OCI-LY1 (cell line): Measurements from ENCODE around the gene CHN1.

Experiments used
- H2AFZ ChIP-seq: fragments of 200-600 bp; sonication (generic), shearing (Covaris generic); 2 replicates; pipeline ENCODE4 v1.6.0; 2014; ENCODE audit warnings: antibody characterized with exemption, mild to moderate bottlenecking, low read length
- H3F3A ChIP-seq: fragments of 200-600 bp; sonication (generic), shearing (Covaris generic); 2 replicates; pipeline ENCODE4 v1.6.0; 2014; ENCODE audit warnings: mild to moderate bottlenecking, antibody characterized with exemption, low read length, moderate library complexity; ENCODE audit not compliant: insufficient read depth
- H3K27ac ChIP-seq: fragments of 200-600 bp; sonication (generic); 2 replicates; pipeline ENCODE4 v1.5.1; 2014; ENCODE audit warnings: low read length, mixed run types, mild to moderate bottlenecking, low read depth; ENCODE audit not compliant: poor library complexity, severe bottlenecking
- H3K27me3 ChIP-seq: fragments of 200-600 bp; sonication (generic); 2 replicates; pipeline ENCODE4 v1.6.0; 2014; ENCODE audit warnings: antibody characterized with exemption, mild to moderate bottlenecking, low read length, moderate library complexity; ENCODE audit not compliant: insufficient read depth
- H3K36me3 ChIP-seq: fragments of 200-600 bp; sonication (generic); 2 replicates; pipeline ENCODE4 v1.6.1; 2014; ENCODE audit warnings: mild to moderate bottlenecking, antibody characterized with exemption, low read length, moderate library complexity, mixed read lengths; ENCODE audit not compliant: insufficient read depth
- H3K4me1 ChIP-seq: fragments of 200-600 bp; sonication (generic); 2 replicates; pipeline ENCODE4 v1.5.1; 2014; ENCODE audit warnings: mild to moderate bottlenecking, low read length, moderate library complexity; ENCODE audit not compliant: insufficient read depth, severe bottlenecking
- H3K4me2 ChIP-seq: fragments of 200-600 bp; sonication (generic), shearing (Covaris generic); 2 replicates; pipeline ENCODE4 v1.6.1; 2014; ENCODE audit warnings: low read length
- H3K4me3 ChIP-seq: fragments of 200-600 bp; sonication (generic); 2 replicates; pipeline ENCODE4 v1.5.1; 2014; ENCODE audit warnings: low read length, low read depth, mild to moderate bottlenecking, mixed read lengths; ENCODE audit not compliant: poor library complexity, severe bottlenecking
- H3K79me2 ChIP-seq: fragments of 200-600 bp; shearing (Covaris generic); 2 replicates; pipeline ENCODE4 v1.6.1; 2016; ENCODE audit warnings: mixed run types, low read length, mixed read lengths; ENCODE audit not compliant: insufficient read depth
- H3K9ac ChIP-seq: fragments of 200-600 bp; sonication (generic), shearing (Covaris generic); 2 replicates; pipeline ENCODE4 v1.6.1; 2014; ENCODE audit warnings: mild to moderate bottlenecking, low read length, mixed read lengths
- H3K9me2 ChIP-seq: fragments of 200-600 bp; sonication (generic), shearing (Covaris generic); 2 replicates; pipeline ENCODE4 v1.6.1; 2014; ENCODE audit warnings: low read depth, mild to moderate bottlenecking, low read length, mixed read lengths
- H3K9me3 ChIP-seq: fragments of 200-600 bp; shearing (Covaris generic); 2 replicates; pipeline ENCODE4 v1.6.1; 2014; ENCODE audit warnings: low read length, mixed read lengths
- H4K20me1 ChIP-seq: fragments of 200-600 bp; sonication (generic), shearing (Covaris generic); 2 replicates; pipeline ENCODE4 v1.6.0; 2016; ENCODE audit warnings: mild to moderate bottlenecking, low read length; ENCODE audit not compliant: insufficient read depth
- EZH2 ChIP-seq: fragments of 200-600 bp; sonication (generic), shearing (Covaris generic); IDR thresholded peaks from 2 replicates; pipeline ENCODE4 v1.8.0; 2017; ENCODE audit warnings: borderline replicate concordance, mixed run types, mild to moderate bottlenecking, antibody characterized with exemption, low read length, moderate library complexity, mixed read lengths
- TF ChIP-seq, protein P1 (sequence below): fragments of 200-600 bp; sonication (generic), shearing (Covaris generic); IDR thresholded peaks from 2 replicates; pipeline ENCODE4 v1.5.1; 2017; ENCODE audit warnings: mild to moderate bottlenecking, antibody characterized with exemption, low read length, moderate library complexity, mixed read lengths

The CHN1 gene

DNA sequence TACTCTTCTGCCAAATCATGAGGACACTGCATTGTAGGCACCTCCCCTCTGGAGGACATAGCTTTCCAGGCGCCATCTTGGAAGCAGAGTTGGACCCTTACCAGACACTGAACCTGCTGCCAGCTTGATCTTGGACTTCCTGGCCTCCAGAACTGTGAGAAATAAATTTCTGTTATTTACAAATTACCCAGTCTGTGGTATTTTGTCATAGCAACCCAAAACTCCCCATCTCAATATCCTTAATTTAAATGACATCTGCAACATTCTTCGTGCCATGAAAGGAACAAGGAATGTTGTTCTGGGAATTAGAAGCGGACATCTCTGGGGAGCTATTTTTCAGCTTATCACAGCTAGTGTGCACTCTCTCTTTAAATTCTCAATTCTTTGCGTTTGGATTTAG lies 183.6 kb downstream of the CHN1 start:
- no peak overlapping the region for H3K9ac ChIP-seq
- H4K20me1 ChIP-seq: no peaks in the 10 kb centered on the region
- no peaks in the 10 kb centered on the region for H3K36me3 ChIP-seq
- no peaks in the 10 kb centered on the region for H3K9me3 ChIP-seq
- TF ChIP-seq, protein P1, sequence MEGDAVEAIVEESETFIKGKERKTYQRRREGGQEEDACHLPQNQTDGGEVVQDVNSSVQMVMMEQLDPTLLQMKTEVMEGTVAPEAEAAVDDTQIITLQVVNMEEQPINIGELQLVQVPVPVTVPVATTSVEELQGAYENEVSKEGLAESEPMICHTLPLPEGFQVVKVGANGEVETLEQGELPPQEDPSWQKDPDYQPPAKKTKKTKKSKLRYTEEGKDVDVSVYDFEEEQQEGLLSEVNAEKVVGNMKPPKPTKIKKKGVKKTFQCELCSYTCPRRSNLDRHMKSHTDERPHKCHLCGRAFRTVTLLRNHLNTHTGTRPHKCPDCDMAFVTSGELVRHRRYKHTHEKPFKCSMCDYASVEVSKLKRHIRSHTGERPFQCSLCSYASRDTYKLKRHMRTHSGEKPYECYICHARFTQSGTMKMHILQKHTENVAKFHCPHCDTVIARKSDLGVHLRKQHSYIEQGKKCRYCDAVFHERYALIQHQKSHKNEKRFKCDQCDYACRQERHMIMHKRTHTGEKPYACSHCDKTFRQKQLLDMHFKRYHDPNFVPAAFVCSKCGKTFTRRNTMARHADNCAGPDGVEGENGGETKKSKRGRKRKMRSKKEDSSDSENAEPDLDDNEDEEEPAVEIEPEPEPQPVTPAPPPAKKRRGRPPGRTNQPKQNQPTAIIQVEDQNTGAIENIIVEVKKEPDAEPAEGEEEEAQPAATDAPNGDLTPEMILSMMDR: no peak
- TF ChIP-seq EZH2: no peak
- no peaks in the 10 kb centered on the region for H3K4me1 ChIP-seq
- H3K27ac ChIP-seq: no peak overlapping the region
- no peaks in the 10 kb centered on the region for H3K79me2 ChIP-seq
- no peaks in the 10 kb centered on the region for H3K9me2 ChIP-seq
- H2AFZ ChIP-seq: no peak overlapping the region
- no peaks in the 10 kb centered on the region for H3F3A ChIP-seq
- H3K27me3 ChIP-seq: no peaks in the 10 kb centered on the region
- H3K4me2 ChIP-seq: no peak overlapping the region
- no peak overlapping the region for H3K4me3 ChIP-seq

DNA sequence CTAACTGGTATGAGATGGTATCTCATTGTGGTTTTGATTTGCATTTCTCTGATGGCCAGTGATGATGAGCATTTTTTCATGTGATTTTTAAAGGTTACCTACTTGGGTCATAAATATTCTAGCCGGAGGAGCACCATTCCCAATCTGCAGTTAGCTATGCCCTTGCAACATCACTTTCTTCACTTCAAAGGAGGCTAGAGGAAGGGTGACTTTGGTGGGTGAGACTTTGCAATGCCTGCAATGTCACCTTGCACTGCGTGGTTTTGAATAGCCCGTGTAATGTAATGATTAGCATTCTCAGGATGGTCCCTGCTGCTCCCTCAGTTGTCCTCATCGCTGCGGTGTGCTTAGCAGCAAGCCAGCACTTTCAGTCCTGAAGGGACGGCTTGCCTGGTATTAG lies 184.8 kb downstream of the CHN1 start:
- no peaks in the 10 kb centered on the region for H3K9me2 ChIP-seq
- no peak overlapping the region for H3K27ac ChIP-seq
- H3K79me2 ChIP-seq: no peaks in the 10 kb centered on the region
- no peak overlapping the region for H3K4me2 ChIP-seq
- H2AFZ ChIP-seq: no peak overlapping the region
- no peaks in the 10 kb centered on the region for H3K4me1 ChIP-seq
- H3K27me3 ChIP-seq: no peaks in the 10 kb centered on the region
- TF ChIP-seq, protein P1: no peak
- TF ChIP-seq EZH2: no peak
- H3K36me3 ChIP-seq: no peaks in the 10 kb centered on the region
- H3K4me3 ChIP-seq: no peak overlapping the region
- no peak overlapping the region for H3K9ac ChIP-seq
- H3K9me3 ChIP-seq: no peaks in the 10 kb centered on the region
- no peaks in the 10 kb centered on the region for H3F3A ChIP-seq
- no peaks in the 10 kb centered on the region for H4K20me1 ChIP-seq

DNA sequence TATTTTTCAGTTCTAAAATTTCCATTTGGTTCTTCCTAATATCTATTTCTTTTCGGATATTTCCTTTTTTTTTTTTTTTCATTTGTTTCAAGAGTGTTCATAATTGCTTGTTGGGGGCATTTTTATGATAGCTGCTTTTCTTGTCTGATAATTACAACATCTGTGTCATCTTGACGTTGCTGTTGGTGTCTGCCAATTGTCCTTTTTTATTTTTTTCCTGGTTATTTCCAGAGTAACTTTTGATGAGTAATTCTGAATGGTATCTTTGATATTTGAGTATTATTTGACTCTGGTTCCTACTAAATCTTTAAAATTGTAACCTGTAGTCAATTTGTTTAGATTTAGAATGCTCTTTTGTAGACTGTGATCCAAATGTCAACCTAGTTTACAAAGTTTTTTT lies 189.7 kb downstream of the CHN1 start:
- no peak overlapping the region for H2AFZ ChIP-seq
- H3K4me3 ChIP-seq: no peak overlapping the region
- no peaks in the 10 kb centered on the region for H3K36me3 ChIP-seq
- H3F3A ChIP-seq: no peaks in the 10 kb centered on the region
- H3K27ac ChIP-seq: no peak overlapping the region
- H3K4me1 ChIP-seq: no peaks in the 10 kb centered on the region
- H3K9ac ChIP-seq: no peak overlapping the region
- no peak overlapping the region for H3K4me2 ChIP-seq
- H3K9me2 ChIP-seq: no peaks in the 10 kb centered on the region
- H3K9me3 ChIP-seq: no peaks in the 10 kb centered on the region
- TF ChIP-seq EZH2: no peak
- TF ChIP-seq, protein P1: no peak
- H4K20me1 ChIP-seq: no peaks in the 10 kb centered on the region
- H3K27me3 ChIP-seq: no peaks in the 10 kb centered on the region
- H3K79me2 ChIP-seq: no peaks in the 10 kb centered on the region
